HG03108 (cell line): ENCODE data around the gene SORT1.
A peak's percentile ranks its signal among the peaks of the same experiment; 100 is the strongest.
"Not testable (repeated sequence)": the region's sequence is repeated elsewhere in the genome, so short reads cannot be mapped to it uniquely, and the experiment has no call there.

Experiments used
- ATAC-seq: cut with Tn5 transposase; IDR thresholded peaks from one replicate; pipeline ENCODE4 v1.9.1; 2021; ENCODE audit warnings: moderate library complexity; ENCODE audit not compliant: unreplicated experiment

Gene SORT1

DNA sequence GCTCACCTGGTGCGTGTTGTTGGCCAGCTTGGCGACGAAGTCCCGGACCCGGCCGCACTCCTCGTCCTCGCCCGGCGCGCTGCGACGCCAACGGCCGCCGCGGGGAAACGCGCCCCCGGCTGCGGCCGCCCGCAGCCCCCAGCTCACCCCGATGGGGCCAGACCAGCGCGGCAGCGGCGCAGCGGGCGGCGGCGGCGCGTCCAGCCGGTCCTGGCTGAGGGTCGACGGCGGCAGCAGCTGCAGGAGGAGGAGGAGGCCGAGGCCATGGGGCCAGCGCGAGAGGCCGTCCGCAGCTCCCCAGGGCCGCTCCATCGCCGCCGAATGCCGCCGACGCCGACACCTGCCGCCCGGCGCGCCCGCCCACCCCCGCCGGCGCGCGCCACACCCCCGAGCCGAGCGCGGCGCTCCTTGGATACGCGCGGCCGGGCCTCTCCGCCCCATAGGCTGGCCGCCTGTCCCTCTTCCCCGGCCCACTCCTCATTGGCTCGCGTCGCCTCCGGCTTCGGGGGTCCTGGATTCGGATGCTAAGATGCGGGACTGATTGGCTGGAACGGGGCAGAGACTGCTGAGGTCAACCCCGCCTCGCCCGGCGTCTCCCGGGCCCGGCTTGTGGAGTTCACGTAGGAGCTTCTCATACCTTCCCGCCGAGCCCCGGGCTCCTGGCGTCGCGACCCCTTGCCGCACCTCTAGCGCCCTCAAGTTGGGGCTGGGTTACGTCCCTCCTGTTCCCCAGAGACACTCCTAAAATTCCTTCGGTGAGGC, at the start of gene SORT1:
Gene SORT1, minus strand, starts transcription at position 338 of the 762 bp plus-strand sequence. Its CDS starts 26 bp downstream, at position 312.
- peak; percentile 81 for ATAC-seq

- not testable (repeated sequence) for ATAC-seq
These were observed 48.4 kb upstream of the SORT1 start for GRCh38 chr1:109445949-109446695.

DNA sequence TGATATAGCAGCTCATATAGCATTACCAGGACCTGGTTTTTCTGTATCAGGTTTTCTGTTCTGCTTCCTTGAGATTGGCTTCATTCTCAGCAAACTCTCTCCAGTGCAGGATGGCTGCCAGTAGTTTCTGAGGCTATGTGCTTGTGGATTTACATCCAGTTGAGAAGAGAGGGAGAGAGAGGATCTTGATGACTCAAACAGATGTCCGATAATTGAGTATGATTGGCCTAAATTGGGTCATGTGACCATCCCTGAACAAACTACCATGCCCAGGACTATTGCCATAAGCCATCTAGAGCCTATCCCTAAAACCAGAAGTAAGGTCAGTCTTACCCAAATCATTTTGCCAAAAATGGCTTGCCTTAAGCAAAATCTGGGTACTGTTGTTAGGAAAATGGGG, 46.6 kb upstream of the SORT1 start:
- no peak for ATAC-seq

GRCh38 chr1:109443476-109443875, 45.8 kb upstream of the SORT1 start:
- ATAC-seq = no peak

DNA sequence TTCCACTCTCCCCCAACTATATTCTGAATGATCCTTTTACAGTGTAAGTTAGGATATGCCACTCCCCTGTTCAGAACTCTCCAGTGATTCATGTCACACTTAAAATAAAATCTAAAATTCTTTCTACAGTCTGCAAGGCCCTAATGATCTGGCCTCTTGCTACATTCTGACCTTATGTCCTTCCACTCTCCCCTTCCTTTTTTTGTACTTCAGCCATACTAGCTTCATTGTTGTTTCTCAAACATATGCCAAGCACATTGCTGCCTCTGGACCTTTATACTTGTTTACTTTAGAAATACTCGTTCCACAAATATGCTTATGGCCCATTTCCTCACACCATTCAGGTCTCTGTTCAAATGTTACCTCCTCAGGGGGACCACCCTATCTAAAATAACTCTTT, 43.4 kb upstream of the SORT1 start:
- no peak for ATAC-seq

DNA sequence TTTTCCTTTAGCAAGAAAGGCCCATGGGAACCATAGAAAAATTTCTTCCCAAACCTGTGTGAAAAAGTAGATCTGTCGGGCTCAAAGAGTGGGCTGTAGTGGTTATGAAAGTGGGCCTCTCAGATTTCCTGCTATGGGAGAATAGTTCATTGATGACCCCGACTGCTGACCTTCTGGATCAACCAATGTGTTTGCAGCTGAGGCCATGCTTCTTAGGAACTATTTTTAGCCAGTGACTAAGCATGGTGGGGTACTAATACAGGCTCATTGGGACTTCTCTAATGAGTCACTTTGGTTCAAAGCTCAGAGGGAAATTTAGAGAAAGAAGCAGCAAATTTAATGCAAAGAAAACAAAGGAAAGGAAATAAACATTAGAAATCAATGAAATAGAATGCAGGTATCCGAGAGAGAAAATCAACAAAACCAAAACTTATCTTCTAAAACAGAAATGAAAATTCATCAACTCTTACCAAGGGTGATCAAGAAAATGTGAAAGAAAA, 41.1 kb upstream of the SORT1 start:
- no peak for ATAC-seq

- ATAC-seq = no peak
These were observed 36.8 kb upstream of the SORT1 start for GRCh38 chr1:109434484-109434883.

GRCh38 chr1:109433322-109433721, 35.6 kb upstream of the SORT1 start:
- no peak for ATAC-seq

- ATAC-seq = no peak
These were observed 34.6 kb upstream of the SORT1 start for GRCh38 chr1:109432336-109432735.

DNA sequence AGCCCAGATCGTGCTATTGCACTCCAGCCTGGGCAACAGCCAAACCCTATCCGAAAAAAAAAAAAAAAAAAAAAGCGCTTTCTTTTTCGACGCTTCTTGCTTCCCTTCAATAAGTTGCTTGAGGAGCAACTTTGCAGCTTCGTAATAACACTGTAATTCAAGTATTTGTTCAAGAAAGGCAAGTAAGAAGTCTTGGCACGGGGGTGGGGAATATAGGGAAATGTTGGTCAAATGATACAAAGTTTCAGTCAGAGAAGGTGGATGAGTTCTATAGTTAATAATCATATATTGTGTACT, 29.4 kb upstream of the SORT1 start:
- no peak for ATAC-seq

- peak; percentile 97 for ATAC-seq
These were observed 28.8 kb upstream of the SORT1 start, which contains the start of gene PSMA5 for GRCh38 chr1:109426281-109427170. TSS of gene PSMA5 (minus strand) at chr1:109426448. CDS start at chr1:109426330, 118 bp downstream.

DNA sequence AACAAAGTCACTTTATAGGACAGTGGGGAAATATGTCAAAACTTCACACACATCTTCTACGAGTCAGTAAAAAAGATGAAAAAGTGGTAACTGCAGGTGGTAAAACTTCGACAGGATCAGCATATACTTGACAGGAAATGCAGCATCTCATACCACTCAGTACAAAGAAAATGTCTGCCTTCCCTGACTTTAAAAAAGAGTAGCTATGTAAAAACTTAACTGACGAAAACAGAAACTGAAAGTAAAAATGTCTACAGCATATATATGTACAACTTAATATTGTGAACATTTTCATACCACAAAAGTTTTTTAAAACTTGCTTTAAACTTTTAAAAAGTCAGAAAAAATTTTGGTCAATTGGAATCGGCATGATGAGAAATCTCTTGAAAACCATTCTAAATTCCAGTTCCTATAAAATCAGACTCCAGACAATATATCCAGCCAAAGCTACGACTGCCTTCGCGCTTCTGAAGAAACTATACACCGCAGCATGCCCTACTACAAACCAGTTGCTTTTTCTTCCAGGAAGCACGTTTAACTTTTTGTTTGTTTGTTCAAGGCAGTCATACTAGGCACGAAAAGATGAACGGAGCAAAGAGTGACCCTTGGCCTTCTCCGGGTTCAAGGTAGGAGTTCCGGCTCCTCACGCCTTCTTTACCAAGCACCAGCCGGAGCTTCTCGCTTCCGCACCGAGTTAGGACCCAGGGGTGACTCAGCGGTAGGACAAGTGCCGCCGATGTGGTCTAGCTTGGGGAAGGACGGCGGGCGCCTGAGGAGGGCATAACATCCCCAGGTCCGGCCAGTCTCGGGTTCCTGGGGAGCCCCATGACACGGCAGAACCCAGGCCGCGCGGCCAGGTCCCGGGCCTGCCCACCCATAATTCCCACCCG, 27.9 kb upstream of the SORT1 start:
- peak; percentile 18 for ATAC-seq

GRCh38 chr1:109423498-109423897, 25.8 kb upstream of the SORT1 start:
- ATAC-seq = no peak

DNA sequence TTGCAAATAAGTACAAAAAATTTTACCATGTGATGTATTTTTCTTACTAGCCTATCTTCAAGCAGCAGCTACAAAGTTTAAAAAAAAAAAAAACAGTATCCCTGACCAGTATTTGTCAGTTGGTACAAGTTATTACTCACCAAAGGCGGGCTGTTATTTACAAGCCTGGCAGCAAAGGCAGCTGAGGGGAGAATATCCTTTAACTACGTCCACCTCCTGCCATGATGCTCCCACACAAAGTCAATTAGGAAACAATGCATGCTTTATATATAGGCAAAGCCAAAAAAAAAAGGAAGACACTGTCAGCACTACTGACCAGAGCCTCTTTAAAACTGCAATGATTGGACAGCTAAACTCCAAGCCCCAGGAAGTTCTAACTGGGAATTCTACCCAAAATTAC, 14.8 kb upstream of the SORT1 start:
- no peak for ATAC-seq

DNA sequence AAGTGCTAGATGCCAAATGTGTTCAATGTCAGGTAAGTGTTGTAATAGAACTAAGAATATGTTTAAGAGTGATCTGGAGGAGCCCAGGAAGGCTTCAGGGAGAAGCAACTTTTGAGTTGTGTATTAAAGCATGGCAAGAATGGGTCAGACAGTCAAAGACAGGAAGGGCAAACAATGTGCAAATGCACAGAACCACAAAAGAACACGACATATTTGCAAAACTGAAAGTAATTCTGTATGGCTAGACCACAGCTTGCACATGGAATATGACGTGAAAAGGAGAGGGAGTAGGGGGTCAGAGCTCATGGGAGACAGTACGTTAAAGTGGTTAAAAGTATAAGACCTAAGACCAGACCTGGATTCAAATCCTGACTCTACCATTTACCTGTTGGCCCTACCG, 7.1 kb upstream of the SORT1 start:
- no peak for ATAC-seq

DNA sequence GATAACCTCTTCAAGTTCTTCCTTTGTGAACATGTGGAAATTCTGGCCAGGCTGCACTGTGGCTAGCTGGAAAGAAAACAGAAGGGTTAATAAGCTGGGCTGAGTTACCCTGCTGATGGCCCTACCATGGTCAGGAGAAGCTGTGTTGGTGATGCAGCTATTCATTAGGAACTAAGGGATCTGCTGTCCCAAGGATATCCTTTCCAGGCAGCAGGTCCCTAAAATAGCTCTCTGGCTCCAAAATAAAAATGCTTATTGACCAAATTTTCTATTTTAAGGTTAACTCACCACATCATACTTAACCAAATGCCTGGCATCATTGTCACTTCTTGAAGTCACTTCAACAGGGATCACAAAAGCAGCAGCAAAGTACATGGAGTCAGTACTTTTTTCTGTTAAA, 4.3 kb upstream of the SORT1 start:
- no peak for ATAC-seq

DNA sequence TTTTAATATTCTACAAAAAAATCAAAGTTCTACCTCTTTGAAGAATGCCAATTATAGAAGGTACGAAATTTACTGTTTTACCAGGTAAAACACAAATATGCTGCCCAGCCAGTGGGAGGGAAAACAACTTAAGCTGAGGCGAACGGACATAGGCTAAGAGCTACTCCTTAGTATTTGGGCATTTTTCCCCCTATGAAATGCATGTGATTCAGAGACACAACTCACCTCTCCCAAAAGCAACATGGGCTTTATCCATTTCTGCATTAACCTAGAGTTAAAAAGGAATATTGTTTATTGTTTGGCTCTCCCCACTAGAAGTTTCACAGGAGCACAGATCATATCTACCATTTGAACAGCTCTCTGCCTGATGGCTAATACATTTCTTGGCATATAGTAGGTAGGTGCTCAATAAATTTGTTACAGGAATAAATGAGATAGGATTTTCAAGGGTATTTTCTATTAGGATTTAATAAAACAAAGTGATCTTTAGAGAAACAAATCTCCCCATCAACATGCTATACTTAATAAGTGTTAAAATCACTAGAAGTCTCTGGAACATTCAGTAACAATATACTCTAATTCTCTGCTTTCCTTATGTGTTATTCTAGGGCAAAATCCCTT, 2.4 kb upstream of the SORT1 start:
- no peak for ATAC-seq

DNA sequence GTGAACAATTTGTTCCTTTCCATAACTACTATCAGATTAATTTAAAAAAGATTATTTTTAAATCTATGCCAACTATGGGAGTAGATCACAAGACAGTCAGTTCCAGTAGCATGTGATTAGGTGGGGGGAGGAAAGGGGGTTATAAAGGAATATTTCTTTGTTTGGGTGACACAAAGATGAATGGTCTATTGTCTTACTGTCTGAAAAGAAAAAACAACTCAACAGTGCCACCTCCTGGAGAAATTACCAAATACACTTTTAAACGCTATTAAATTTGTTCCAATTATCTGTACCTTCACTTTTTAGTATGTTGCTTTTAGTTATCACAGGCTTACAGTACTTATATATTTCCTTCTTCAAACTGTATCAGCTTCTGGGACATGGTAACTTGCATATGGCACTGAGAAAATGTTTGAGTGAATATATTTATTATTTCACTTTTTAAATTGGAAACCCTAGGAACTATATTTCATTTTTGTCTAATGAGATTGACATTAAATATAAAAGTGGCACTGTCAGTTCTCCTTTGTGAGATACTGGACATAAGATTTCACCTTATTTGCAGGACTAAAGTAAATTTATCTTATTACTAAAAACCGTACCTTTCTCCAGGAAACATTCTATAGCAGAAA, 1.7 kb upstream of the SORT1 start:
- ATAC-seq = no peak
